ENCODE measurements around the gene CNOT1. TPM values are rescaled to one million over a fixed set of nuclear protein-coding genes. Genes with fewer than 3 reads are reported as not detected.

Gene CNOT1
- total RNA-seq, 1 experiment from 2014 or later = 328 TPM

GRCh38 chr16:58498341-58499091, 131.1 kb downstream of the CNOT1 start:
- H4K91ac ChIP-seq (ENCODE audit: insufficient read length, low read depth, low read length) = no peak overlapping the region
- H2BK15ac ChIP-seq (ENCODE audit: low read depth, low read length) = no peak overlapping the region
- H2BK20ac ChIP-seq (ENCODE audit: low read depth, low read length, poor library complexity, severe bottlenecking) = no peak overlapping the region
- no peak overlapping the region for H2AFZ ChIP-seq (ENCODE audit: low read length)
- no peaks in the 10 kb centered on the region for H4K20me1 ChIP-seq (ENCODE audit: control insufficient read depth, insufficient read depth, insufficient read length)
- H3K79me2 ChIP-seq (ENCODE audit: insufficient read depth, low read length) = no peaks in the 10 kb centered on the region
- peak overlapping the region in 1 of 2 experiments; percentile 29; a peak in 2 of 5 replicates for H3K4me3 Mint-ChIP-seq
- H3K27me3 ChIP-seq (ENCODE audit: insufficient read depth, low read length) = no peaks in the 10 kb centered on the region
- no peak overlapping the region for H3K27ac Mint-ChIP-seq
- H3K79me1 ChIP-seq (ENCODE audit: insufficient read depth, low read depth, low read length, poor library complexity, severe bottlenecking) = no peaks in the 10 kb centered on the region
- H3T11ph ChIP-seq (ENCODE audit: low read length) = no peak overlapping the region
- no peak overlapping the region for H3K27ac ChIP-seq (ENCODE audit: insufficient read length, low read depth, low read length)
- H3K14ac ChIP-seq (ENCODE audit: insufficient read depth, low read length) = no peak overlapping the region
- DNase-seq = no peak
- H3K4me1 ChIP-seq (ENCODE audit: insufficient read depth, low read length) = peaks cover 3% of the 10 kb centered on the region; the same call in 1 of the 2 replicates
- peaks cover 20% of the 10 kb centered on the region for H3K23me2 ChIP-seq (ENCODE audit: insufficient read length, low read depth, low read length, poor library complexity, severe bottlenecking)
- H4K5ac ChIP-seq (ENCODE audit: insufficient read length, low read depth, low read length) = no peak overlapping the region
- H2BK12ac ChIP-seq (ENCODE audit: insufficient read length, low read depth, low read length) = no peak overlapping the region
- H3K4me1 Mint-ChIP-seq = peaks cover 18 to 42% of the 10 kb centered on the region in 2 experiments
- H3K56ac ChIP-seq (ENCODE audit: insufficient read length, low read depth, low read length) = no peak overlapping the region
- no peak for TF ChIP-seq CTCF (conservative IDR thresholded peaks at IDR 0.05)
- H3K23ac ChIP-seq (ENCODE audit: insufficient read length, low read depth, low read length) = no peak overlapping the region
- no peak overlapping the region for H2BK120ac ChIP-seq (ENCODE audit: low read depth, low read length, poor library complexity, severe bottlenecking)
- no peak overlapping the region for H2BK5ac ChIP-seq (ENCODE audit: insufficient read length, low read length)
- no peaks in the 10 kb centered on the region; a peak in 1 of 5 replicates for H3K9me3 Mint-ChIP-seq
- no peak overlapping the region for H3K9ac ChIP-seq (ENCODE audit: extremely low read depth, insufficient read length, low read length)
- H3K27me3 Mint-ChIP-seq (ENCODE audit: low read depth) = peaks cover 43% of the 10 kb centered on the region
- H3K36me3 Mint-ChIP-seq (ENCODE audit: insufficient read depth in 1 of 3, low read depth in 3 of 3) = no peaks in the 10 kb centered on the region; a peak in 1 of 7 replicates
- H2AK5ac ChIP-seq (ENCODE audit: insufficient read length, low read length) = no peak overlapping the region
- H3K4ac ChIP-seq (ENCODE audit: low read depth, low read length) = no peak overlapping the region
- H4K8ac ChIP-seq (replicated peaks; ENCODE audit: insufficient read length, low read depth, low read length) = no peak overlapping the region
- WGBS (ENCODE audit: extremely low coverage, insufficient read length, low lambda C conversion rate) = no CpG with 5 or more reads among the region's 9 CpGs
- H3K4me2 ChIP-seq (ENCODE audit: insufficient read depth, insufficient read length, low read length) = no peak overlapping the region
- H3K18ac ChIP-seq (ENCODE audit: insufficient read length, low read depth, low read length) = no peak overlapping the region
- H3K9me3 ChIP-seq (ENCODE audit: control insufficient read depth, low read depth, low read length) = no peaks in the 10 kb centered on the region

Measured in H9 (cell line).